Ovary (tissue), 9 donors: ENCODE data around the gene FGGY. TPM values are rescaled to one million over a fixed set of nuclear protein-coding genes. Genes with fewer than 3 reads are reported as not detected.
"Not testable (repeated sequence)": the region's sequence is repeated elsewhere in the genome, so short reads cannot be mapped to it uniquely, and the experiment has no call there.

Experiments used
- DNase-seq, 5 donors: peaks; one replicate each; pipeline ENCODE4 v3.0.0-alpha.2; 2019 to 2020
- H3K27ac ChIP-seq, 2 donors: fragments of 200-600 bp; one replicate each; pipeline versions ENCODE4 v1.5.1 to v1.8.0; 2019 to 2022
- H3K27me3 ChIP-seq: fragments of 200-600 bp; one replicate; pipeline ENCODE4 v1.8.0; 2022
- H3K36me3 ChIP-seq: fragments of 200-600 bp; sonication (generic); one replicate; pipeline ENCODE4 v1.5.1; 2019
- H3K4me1 ChIP-seq: one replicate; pipeline ENCODE4 v1.8.1; 2013; ENCODE audit warnings: mild to moderate bottlenecking, moderate library complexity; ENCODE audit not compliant: insufficient read depth
- H3K4me3 ChIP-seq: fragments of 200-600 bp; sonication (generic); one replicate; pipeline ENCODE4 v1.5.1; 2017
- H3K9me3 ChIP-seq, 2 donors: fragments of 200-600 bp in 1 of 2; sonication (generic) in 1 of 2; one replicate each; pipeline versions ENCODE4 v1.5.1 to v1.8.1; 2013 to 2019; ENCODE audit warnings: mild to moderate bottlenecking in 1 of 2, moderate library complexity in 1 of 2
- EP300 ChIP-seq: sonication (generic); formaldehyde crosslinking; IDR thresholded peaks from one replicate; pipeline ENCODE4 v1.6.1; 2017; ENCODE audit warnings: antibody characterized with exemption
- POLR2A ChIP-seq: fragments of 450-650 bp; IDR thresholded peaks from one replicate; pipeline ENCODE4 v1.6.1; 2017; ENCODE audit warnings: antibody characterized with exemption, mild to moderate bottlenecking, moderate library complexity
- WGBS, 3 donors: extraction: QIAGEN DNeasy Blood & Tissue Kit in 1 of 3; methylation state at CpG; one replicate each; pipeline versions ENCODE4 v1.1.5 to v1.1.7; 2013 to 2017; 5-methylcytosine and 5-hydroxymethylcytosine counted together
- intact Hi-C, 4 donors: fragments of 100-400 bp; cut with DNase I; formaldehyde crosslinking; loops; one replicate each; pipeline versions ENCODE4 v1.11.0 to v1.15.1; 2022 to 2023
- polyA plus RNA-seq, 2 donors: library from polyadenylated mRNA; stranded (reverse); fragments of 200-250 nt in 1 of 2; fragments of 350-450 nt in 1 of 2; fragmentation: Illumina TruSeq in 1 of 2; extraction: RNeasy Lipid Tissue Mini Kit (QIAGEN cat#74804) in 1 of 2; gene quantifications; one replicate each; pipeline ENCODE4 v1.2.3, GENCODE V29; 2013 to 2014
- total RNA-seq, 7 donors: library from RNA; depleted of rRNA in 2 of 7; stranded (reverse); fragments of >200 nt in 2 of 7; fragmentation: NEBNext Ultra II Directional in 3 of 7; extraction: Animal tissue kit (Norgen Biotek cat#: 25700) in 3 of 7; gene quantifications; one replicate each; pipeline versions ENCODE4 v1.1.0 to v1.2.4, GENCODE V29; 2016 to 2023
- TF ChIP-seq, protein P1 (sequence below), 3 donors: fragments of 450-650 bp in 2 of 3; fragments of 200-600 bp in 1 of 3; IDR thresholded peaks; one replicate each; pipeline versions ENCODE4 v1.5.1 to v1.8.0; 2016 to 2022; ENCODE audit warnings: antibody characterized with exemption in 3 of 3, mild to moderate bottlenecking in 1 of 3
- donor health status: DM: no; HTN: no; CAD: no; lungs with moderate emphysema.
- donor health status: DM: no; HTN: no; CAD: no.
- donor health status: Bipolar disorder and iron deficiency.
- donor health status: DM: yes; HTN: yes; CAD: no.
- donor health status: DM: no; HTN: no; CAD: no.
- donor health status: DM: yes; HTN: yes; CAD: no.

The FGGY gene
- total and polyA plus RNA-seq, 9 donors, result 7.9 to 62.0 (median 44.7) TPM

DNA sequence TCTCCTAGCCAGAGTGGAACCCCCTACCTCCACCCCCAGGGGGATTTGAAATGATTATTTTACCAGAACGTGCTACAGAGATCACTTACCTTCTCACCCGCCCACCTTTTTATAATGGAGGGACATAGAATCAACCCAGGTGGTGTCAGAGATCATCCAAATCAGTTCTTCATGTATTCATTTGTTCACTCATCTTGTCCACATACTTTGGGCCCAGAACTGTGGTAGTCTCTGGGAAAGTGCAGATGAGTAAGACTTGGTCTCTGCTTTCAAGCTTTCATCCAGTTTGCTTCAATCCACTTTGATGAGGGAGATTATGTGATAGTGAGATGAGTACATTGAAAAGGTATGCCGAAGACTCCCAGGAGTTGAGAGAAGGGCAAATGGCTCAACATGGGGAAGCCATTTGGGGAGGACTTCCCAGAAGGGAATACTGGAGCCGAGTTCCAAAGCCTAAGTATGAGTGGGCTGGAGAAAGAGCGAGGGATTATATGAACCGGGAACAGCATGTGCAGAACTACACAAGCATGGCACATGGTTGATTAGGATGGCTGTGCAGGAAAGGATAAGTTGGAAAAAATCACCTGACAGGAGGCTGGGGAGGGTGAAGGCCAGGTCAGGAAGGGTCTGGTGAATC lies 1.9 kb downstream of the FGGY start:
- no peaks in the 10 kb centered on the region for H3K27me3 ChIP-seq
- WGBS, 3 donors, result 87 to 93% (median 92%) methylated on average over 6 of the region's 6 CpGs
- no peak for DNase-seq
- no peaks in the 10 kb centered on the region for H3K36me3 ChIP-seq
- intact Hi-C loops, result loop anchor here in 3 of 4 donors (5.0 to 10.0 kb wide), 4 partner anchors 218 to 517 kb away; partner anchors contain the start of gene JUN (in 1 of the 3)
- TF ChIP-seq, protein P1, sequence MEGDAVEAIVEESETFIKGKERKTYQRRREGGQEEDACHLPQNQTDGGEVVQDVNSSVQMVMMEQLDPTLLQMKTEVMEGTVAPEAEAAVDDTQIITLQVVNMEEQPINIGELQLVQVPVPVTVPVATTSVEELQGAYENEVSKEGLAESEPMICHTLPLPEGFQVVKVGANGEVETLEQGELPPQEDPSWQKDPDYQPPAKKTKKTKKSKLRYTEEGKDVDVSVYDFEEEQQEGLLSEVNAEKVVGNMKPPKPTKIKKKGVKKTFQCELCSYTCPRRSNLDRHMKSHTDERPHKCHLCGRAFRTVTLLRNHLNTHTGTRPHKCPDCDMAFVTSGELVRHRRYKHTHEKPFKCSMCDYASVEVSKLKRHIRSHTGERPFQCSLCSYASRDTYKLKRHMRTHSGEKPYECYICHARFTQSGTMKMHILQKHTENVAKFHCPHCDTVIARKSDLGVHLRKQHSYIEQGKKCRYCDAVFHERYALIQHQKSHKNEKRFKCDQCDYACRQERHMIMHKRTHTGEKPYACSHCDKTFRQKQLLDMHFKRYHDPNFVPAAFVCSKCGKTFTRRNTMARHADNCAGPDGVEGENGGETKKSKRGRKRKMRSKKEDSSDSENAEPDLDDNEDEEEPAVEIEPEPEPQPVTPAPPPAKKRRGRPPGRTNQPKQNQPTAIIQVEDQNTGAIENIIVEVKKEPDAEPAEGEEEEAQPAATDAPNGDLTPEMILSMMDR (IDR thresholded peaks at IDR 0.05), result no peak
- no peak for TF ChIP-seq EP300
- TF ChIP-seq POLR2A, result no peak
- H3K4me1 ChIP-seq, result peaks cover 6% of the 10 kb centered on the region
- H3K9me3 ChIP-seq, result no peaks in the 10 kb centered on the region
- peak overlapping the region in 1 of 2 donors; percentile 97 for H3K27ac ChIP-seq
- no peak overlapping the region for H3K4me3 ChIP-seq

DNA sequence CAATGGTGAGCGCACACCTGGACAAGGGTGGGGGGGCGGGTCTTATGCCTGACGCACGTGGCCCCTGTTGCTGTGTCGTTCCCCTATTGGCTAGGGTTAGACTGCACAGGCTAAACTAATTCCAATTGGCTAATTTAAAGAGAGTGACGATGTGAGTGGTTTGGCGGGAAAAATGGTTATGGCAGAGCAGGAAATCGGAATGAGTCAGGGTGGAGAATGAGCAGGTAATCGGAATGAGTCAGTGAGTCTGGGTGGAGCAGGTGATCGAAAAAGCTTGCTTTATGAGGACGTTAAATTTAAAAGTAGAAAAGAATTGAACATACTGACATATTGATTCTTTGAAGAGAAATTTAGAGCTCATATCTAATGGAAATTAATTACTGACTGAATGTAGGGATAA lies 2.8 kb downstream of the FGGY start:
- H3K4me1 ChIP-seq, DNase-seq, H3K27me3 ChIP-seq, H3K4me3 ChIP-seq, H3K27ac ChIP-seq, H3K9me3 ChIP-seq, H3K36me3 ChIP-seq: not testable (repeated sequence)
- intact Hi-C loops, result loop anchor here in 3 of 4 donors (5.0 to 10.0 kb wide), 4 partner anchors 218 to 517 kb away; partner anchors contain the start of gene JUN (in 1 of the 3)
- 95 to 96% (median 96%) methylated on average over 11 of the region's 11 CpGs for WGBS, 3 donors

DNA sequence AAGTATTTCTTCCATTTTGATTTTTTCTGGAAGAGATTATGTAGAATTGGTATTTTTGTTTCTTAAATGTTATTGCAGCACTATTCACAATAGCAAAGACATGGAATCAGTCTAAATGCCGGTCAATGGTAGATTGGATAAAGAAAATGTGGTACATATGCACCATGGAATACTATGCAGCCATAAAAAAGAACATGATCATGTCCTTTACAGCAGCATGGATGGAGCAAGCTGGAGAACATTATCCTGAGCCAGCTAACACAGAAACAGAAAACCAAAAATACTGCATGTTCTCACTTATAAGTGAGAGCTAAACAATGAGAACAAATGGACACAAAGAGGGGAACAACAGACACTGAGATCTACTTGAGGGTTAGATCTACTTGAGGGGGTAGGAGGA lies 5.4 kb downstream of the FGGY start:
- TF ChIP-seq, protein P1 (IDR thresholded peaks at IDR 0.05), result no peak
- TF ChIP-seq EP300 (no peak), POLR2A (no peak)
- H3K27ac ChIP-seq, result no peak overlapping the region
- no peaks in the 10 kb centered on the region for H3K36me3 ChIP-seq
- no peaks in the 10 kb centered on the region for H3K27me3 ChIP-seq
- no peak overlapping the region for H3K4me3 ChIP-seq
- intact Hi-C loops, result no loop called here
- H3K9me3 ChIP-seq, result no peaks in the 10 kb centered on the region
- 96 to 99% (median 96%) methylated on average over 1 of the region's 1 CpG for WGBS, 3 donors
- H3K4me1 ChIP-seq, result peaks cover 6% of the 10 kb centered on the region
- DNase-seq, result no peak

DNA sequence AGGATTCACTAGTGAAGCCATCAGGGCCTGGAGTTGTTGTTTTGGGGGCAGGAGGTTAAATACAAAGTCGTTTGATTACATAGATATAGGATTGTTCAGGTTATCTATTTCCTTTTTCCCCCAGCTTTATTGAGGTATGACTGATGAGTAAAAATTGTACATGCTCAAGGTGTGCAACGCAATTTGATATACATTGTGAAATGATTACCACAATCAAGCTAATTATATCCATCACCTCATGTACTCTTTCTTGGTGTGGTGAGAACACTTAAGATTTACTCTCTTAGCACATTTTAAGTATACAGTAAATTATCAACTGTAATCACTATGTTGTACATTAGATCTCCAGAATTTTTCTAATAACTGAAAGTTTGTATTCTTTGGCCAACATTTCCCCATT lies 6.0 kb downstream of the FGGY start:
- no peak overlapping the region for H3K27ac ChIP-seq
- no peak overlapping the region for H3K4me3 ChIP-seq
- TF ChIP-seq, protein P1 (IDR thresholded peaks at IDR 0.05), result no peak
- TF ChIP-seq POLR2A, result no peak
- no peak for TF ChIP-seq EP300
- no peaks in the 10 kb centered on the region for H3K36me3 ChIP-seq
- peaks cover 6% of the 10 kb centered on the region for H3K4me1 ChIP-seq
- intact Hi-C loops, result no loop called here
- no peak for DNase-seq
- WGBS, 3 donors, result 66 to 91% (median 89%) methylated on average over 2 of the region's 2 CpGs
- H3K27me3 ChIP-seq, result no peaks in the 10 kb centered on the region
- H3K9me3 ChIP-seq, result no peaks in the 10 kb centered on the region

GRCh38 chr1:59305188-59305587 lies 8.3 kb downstream of the FGGY start:
- TF ChIP-seq POLR2A (no peak), EP300 (no peak)
- TF ChIP-seq, protein P1 (IDR thresholded peaks at IDR 0.05), result no peak

More at GRCh38 chr1:59305188-59305587, 8.3 kb downstream of the FGGY start:
- Histone ChIP-seq H3K36me3 (no peaks in the 10 kb centered on the region), H3K4me1 (no peaks in the 10 kb centered on the region), H3K27me3 (no peaks in the 10 kb centered on the region), H3K9me3 (no peaks in the 10 kb centered on the region), H3K4me3 (no peak overlapping the region), H3K27ac (no peak overlapping the region)
- no peak for DNase-seq
- intact Hi-C loops, result no loop called here
